ENCODE measurements around the gene ZNF138. TPM values are rescaled to one million over a fixed set of nuclear protein-coding genes. Genes with fewer than 3 reads are reported as not detected.

Gene ZNF138
- total RNA-seq, 4 donors from 2014 or later = 4.5 to 11.6 (median 6.8) TPM

- ATAC-seq (no peak), DNase-seq (no peak)
- intact Hi-C loops (cut with DNase I; ENCODE audit: low total_unique reads) = no loop called here
- no peaks in the 10 kb centered on the region for H3K4me1 ChIP-seq
- H3K27ac ChIP-seq = no peak overlapping the region
- H3K4me3 ChIP-seq = no peak overlapping the region
- no peaks in the 10 kb centered on the region for H3K9me3 ChIP-seq
- no peaks in the 10 kb centered on the region for H3K27me3 ChIP-seq
- in situ Hi-C loops (cut with MboI; ENCODE audit: low sequenced_read_pairs in 4 of 4) = no loop called here
- TF ChIP-seq CTCF (IDR thresholded peaks at IDR 0.05 in 4 of 5, conservative IDR thresholded peaks at IDR 0.05 in 1 of 5) = no peak
- no peak for TF ChIP-seq POLR2A (IDR thresholded peaks at IDR 0.05)
- no peaks in the 10 kb centered on the region for H3K36me3 ChIP-seq
Measured at GRCh38 chr7:64863969-64864368, 69.7 kb downstream of the ZNF138 start.

- Histone ChIP-seq H3K27me3 (no peaks in the 10 kb centered on the region), H3K27ac (no peak overlapping the region), H3K9me3 (no peaks in the 10 kb centered on the region), H3K36me3 (no peaks in the 10 kb centered on the region), H3K4me3 (no peak overlapping the region), H3K4me1 (no peaks in the 10 kb centered on the region)
- in situ Hi-C loops (cut with MboI; ENCODE audit: low sequenced_read_pairs in 4 of 4) (no loop called here), intact Hi-C loops (cut with DNase I; ENCODE audit: low total_unique reads) (no loop called here)
- no peak for ATAC-seq
- DNase-seq = no peak
- TF ChIP-seq CTCF (IDR thresholded peaks at IDR 0.05 in 4 of 5, conservative IDR thresholded peaks at IDR 0.05 in 1 of 5) (no peak), POLR2A (IDR thresholded peaks at IDR 0.05) (no peak)
Measured at GRCh38 chr7:64867863-64868440, 73.7 kb downstream of the ZNF138 start.

GRCh38 chr7:64868499-64868898 is 74.3 kb downstream of the ZNF138 start:
- H3K27me3 ChIP-seq = no peaks in the 10 kb centered on the region
- no peak overlapping the region for H3K4me3 ChIP-seq
- in situ Hi-C loops (cut with MboI; ENCODE audit: low sequenced_read_pairs in 4 of 4) = no loop called here
- intact Hi-C loops (cut with DNase I; ENCODE audit: low total_unique reads) = no loop called here
- no peaks in the 10 kb centered on the region for H3K9me3 ChIP-seq
- H3K27ac ChIP-seq = no peak overlapping the region
- no peaks in the 10 kb centered on the region for H3K36me3 ChIP-seq
- H3K4me1 ChIP-seq = no peaks in the 10 kb centered on the region
- TF ChIP-seq POLR2A (IDR thresholded peaks at IDR 0.05) (no peak), CTCF (IDR thresholded peaks at IDR 0.05 in 4 of 5, conservative IDR thresholded peaks at IDR 0.05 in 1 of 5) (no peak)
- DNase-seq (no peak), ATAC-seq (no peak)

GRCh38 chr7:64869121-64869725 is 75.0 kb downstream of the ZNF138 start:
- ATAC-seq (no peak), DNase-seq (no peak)
- intact Hi-C loops (cut with DNase I; ENCODE audit: low total_unique reads) (no loop called here), in situ Hi-C loops (cut with MboI; ENCODE audit: low sequenced_read_pairs in 4 of 4) (no loop called here)
- no peaks in the 10 kb centered on the region for H3K4me1 ChIP-seq
- H3K4me3 ChIP-seq = no peak overlapping the region
- no peaks in the 10 kb centered on the region for H3K27me3 ChIP-seq
- H3K27ac ChIP-seq = no peak overlapping the region
- H3K36me3 ChIP-seq = no peaks in the 10 kb centered on the region
- H3K9me3 ChIP-seq = no peaks in the 10 kb centered on the region
- TF ChIP-seq CTCF (IDR thresholded peaks at IDR 0.05 in 4 of 5, conservative IDR thresholded peaks at IDR 0.05 in 1 of 5) (no peak), POLR2A (IDR thresholded peaks at IDR 0.05) (no peak)
